Measurements from ENCODE around the gene SIGLEC12. TPM values are rescaled to one million over a fixed set of nuclear protein-coding genes. Genes with fewer than 3 reads are reported as not detected.

Gene SIGLEC12
- total and polyA plus RNA-seq, 8 donors = 0.12 to 0.19 (median 0.14) TPM; not detected in 5

- no peak overlapping the region for H3K4me3 ChIP-seq
- no peaks in the 10 kb centered on the region for H3K9me3 ChIP-seq
These were observed 42.4 kb upstream of the SIGLEC12 start for GRCh38 chr19:51544038-51544437.

GRCh38 chr19:51542699-51543098 is 41.1 kb upstream of the SIGLEC12 start:
- no peak overlapping the region for H3K27ac ChIP-seq
- intact Hi-C loops (cut with DNase I) = no loop called here
- DNase-seq (no peak), ATAC-seq (no peak), FAIRE-seq (no peak)
- WGBS, 2 donors = 48 to 67% methylated on average over 5 of the region's 5 CpGs
- TF ChIP-seq CTCF (IDR thresholded peaks at IDR 0.05) = no peak
- no peak overlapping the region for H3K4me3 ChIP-seq
- H3K9me3 ChIP-seq = no peaks in the 10 kb centered on the region
- H3K4me1 ChIP-seq = no peaks in the 10 kb centered on the region
- peaks cover 0 to 16% (median 0%) of the 10 kb centered on the region in 4 donors for H3K27me3 ChIP-seq
- H3K36me3 ChIP-seq = no peaks in the 10 kb centered on the region

More at GRCh38 chr19:51544038-51544437, 42.4 kb upstream of the SIGLEC12 start:
- Histone ChIP-seq H3K27ac (no peak overlapping the region), H3K27me3 (peaks cover 0 to 7% (median 0%) of the 10 kb centered on the region in 4 donors), H3K36me3 (no peaks in the 10 kb centered on the region), H3K4me1 (no peaks in the 10 kb centered on the region)
- DNase-seq (no peak), FAIRE-seq (no peak), ATAC-seq (no peak)
- 64 to 72% methylated on average over 6 of the region's 6 CpGs for WGBS, 2 donors
- intact Hi-C loops (cut with DNase I) = no loop called here
- TF ChIP-seq CTCF (IDR thresholded peaks at IDR 0.05) = no peak

GRCh38 chr19:51541458-51542357 is 40.1 kb upstream of the SIGLEC12 start:
- DNase-seq = no peak
- Histone ChIP-seq H3K9me3 (no peaks in the 10 kb centered on the region), H3K4me1 (no peaks in the 10 kb centered on the region), H3K36me3 (no peaks in the 10 kb centered on the region), H3K4me3 (no peak overlapping the region), H3K27me3 (peaks cover 0 to 16% (median 0%) of the 10 kb centered on the region in 4 donors), H3K27ac (no peak overlapping the region)
- 33 to 38% methylated on average over 10 of the region's 10 CpGs for WGBS, 2 donors
- FAIRE-seq = no peak
- no peak for TF ChIP-seq CTCF (IDR thresholded peaks at IDR 0.05)
- intact Hi-C loops (cut with DNase I) = no loop called here
- no peak for ATAC-seq

GRCh38 chr19:51539821-51540366 is 38.3 kb upstream of the SIGLEC12 start:
- intact Hi-C loops (cut with DNase I) = no loop called here
- H3K4me1 ChIP-seq = no peaks in the 10 kb centered on the region
- no peak for TF ChIP-seq CTCF (IDR thresholded peaks at IDR 0.05)
- DNase-seq = no peak
- no peak overlapping the region for H3K4me3 ChIP-seq
- WGBS, 2 donors = 57 to 69% methylated on average over 4 of the region's 4 CpGs
- H3K36me3 ChIP-seq = no peaks in the 10 kb centered on the region
- no peaks in the 10 kb centered on the region for H3K9me3 ChIP-seq
- ATAC-seq = no peak
- H3K27ac ChIP-seq = no peak overlapping the region
- no peak for FAIRE-seq
- H3K27me3 ChIP-seq = peaks cover 0 to 12% (median 0%) of the 10 kb centered on the region in 4 donors

- no peak for TF ChIP-seq CTCF (IDR thresholded peaks at IDR 0.05)
- WGBS, 2 donors = 64 to 70% methylated on average over 1 of the region's 1 CpG
- intact Hi-C loops (cut with DNase I) = no loop called here
- FAIRE-seq (no peak), ATAC-seq (no peak), DNase-seq (no peak)
- Histone ChIP-seq H3K27ac (no peak overlapping the region), H3K4me1 (no peaks in the 10 kb centered on the region), H3K36me3 (no peaks in the 10 kb centered on the region), H3K27me3 (peaks cover 0 to 12% (median 0%) of the 10 kb centered on the region in 4 donors), H3K9me3 (no peaks in the 10 kb centered on the region), H3K4me3 (no peak overlapping the region)
These were observed 33.9 kb upstream of the SIGLEC12 start for GRCh38 chr19:51535535-51535934.

All from pancreas (tissue), 10 donors.